ENCODE results near the gene DNAH2.

DNAH2 gene

GRCh38 chr17:7838090-7839075 is 120.8 kb downstream of the DNAH2 start:
- Histone ChIP-seq H3K27ac (ENCODE audit: extremely low read depth, low read depth, low read length) (peak overlapping the region; percentile 100), H3K9me3 (ENCODE audit: control insufficient read depth, insufficient read depth, low read depth, low read length) (no peaks in the 10 kb centered on the region), H3K36me3 (ENCODE audit: control insufficient read depth in 2 of 2, insufficient read depth in 1 of 2, low read length in 2 of 2) (peaks cover 0 to 7% of the 10 kb centered on the region in 2 experiments; a peak in 1 of 3 replicates), H3K4me3 (ENCODE audit: low read depth, low read length) (no peak overlapping the region), H3K4me1 (ENCODE audit: control insufficient read depth, insufficient read depth, low read length) (peaks cover 32% of the 10 kb centered on the region)
- CTCF ChIA-PET = interaction anchor here (0.7 to 2.5 kb wide), 4 partner anchors 21 to 222 kb away, joined by 3 to 14 read pairs (median 3); no protein-coding TSS in a partner anchor
- POLR2A ChIA-PET = interaction anchor here (0.5 to 7.7 kb wide), 5 partner anchors 13 to 151 kb away, joined by 3 to 110 read pairs (median 7); partner anchors contain the start of genes CYB5D1, NAA38, TMEM88 and TP53
- TF ChIP-seq ZNF433 (tag by site-specific recombination; IDR thresholded peaks at IDR 0.05; ENCODE audit: low read depth) = no peak
- TF ChIP-seq PRDM4 (tag by site-specific recombination; IDR thresholded peaks at IDR 0.05) = 0 out of 2 replicates have a peak, but pooled peaks have one; percentile 10
- TF ChIP-seq ZBTB6 (tag by site-specific recombination; IDR thresholded peaks at IDR 0.05) = no peak
- no peak for TF ChIP-seq MEIS1 (CRISPR knock-in tag; IDR thresholded peaks at IDR 0.05; ENCODE audit: borderline replicate concordance)
- TF ChIP-seq ZNF350 (tag by site-specific recombination; IDR thresholded peaks at IDR 0.05) = no peak
- no peak for TF ChIP-seq ZNF292 (tag by site-specific recombination; IDR thresholded peaks at IDR 0.05; ENCODE audit: borderline replicate concordance, low read depth)
- TF ChIP-seq SP2 (tag by site-specific recombination; IDR thresholded peaks at IDR 0.05) = peak; percentile 61
- no peak for TF ChIP-seq ZNF561 (tag by site-specific recombination; IDR thresholded peaks at IDR 0.05; ENCODE audit: borderline replicate concordance)
- TF ChIP-seq ZNF768 (tag by site-specific recombination; IDR thresholded peaks at IDR 0.05) = no peak
- peak; percentile 69; the same call in 1 of the 2 replicates for TF ChIP-seq ZEB2 (tag by site-specific recombination; IDR thresholded peaks at IDR 0.05)
- TF ChIP-seq SCRT1 (tag by site-specific recombination; IDR thresholded peaks at IDR 0.05; ENCODE audit: borderline replicate concordance) = no peak
- TF ChIP-seq PRDM10 (tag by site-specific recombination; IDR thresholded peaks at IDR 0.05) = peak; percentile 97
- TF ChIP-seq ZNF677 (tag by site-specific recombination; IDR thresholded peaks at IDR 0.05) = no peak
- peak; percentile 93 for TF ChIP-seq ZNF341 (tag by site-specific recombination; IDR thresholded peaks at IDR 0.05; ENCODE audit: low read depth)
- peak; percentile 84 for TF ChIP-seq ZFHX2 (tag by site-specific recombination; conservative IDR thresholded peaks at IDR 0.05)
- no peak for TF ChIP-seq BCL6B (tag by site-specific recombination; IDR thresholded peaks at IDR 0.05)
- TF ChIP-seq AEBP2 (tag by site-specific recombination; IDR thresholded peaks at IDR 0.05; ENCODE audit: borderline replicate concordance) = no peak
- TF ChIP-seq PATZ1 (tag by site-specific recombination; IDR thresholded peaks at IDR 0.05) = peak; percentile 87
- peak; percentile 58 for TF ChIP-seq KLF16 (tag by site-specific recombination; IDR thresholded peaks at IDR 0.05)
- no peak for TF ChIP-seq ZNF830 (tag by site-specific recombination; IDR thresholded peaks at IDR 0.05; ENCODE audit: low read depth)
- TF ChIP-seq ZNF624 (tag by site-specific recombination; IDR thresholded peaks at IDR 0.05) = no peak
- peak; percentile 98 for TF ChIP-seq ZBTB17 (tag by site-specific recombination; IDR thresholded peaks at IDR 0.05)
- no peak for TF ChIP-seq ZNF48 (tag by site-specific recombination; IDR thresholded peaks at IDR 0.05)

All from HEK293 (cell line).